Dermis microvascular lymphatic vessel endothelial cell (primary cell): ENCODE data around the gene HAUS1. TPM values are rescaled to one million over a fixed set of nuclear protein-coding genes. Genes with fewer than 3 reads are reported as not detected.
"Not testable (repeated sequence)": the region's sequence is repeated elsewhere in the genome, so short reads cannot be mapped to it uniquely, and the experiment has no call there.

ENCODE experiments used
- DNase-seq, 2 donors: peaks; one replicate each; pipeline versions ENCODE4 v3.0.0 to v3.0.0-alpha.2; 2010; ENCODE audit warnings: low read depth in 2 of 2
- total RNA-seq: library from RNA; depleted of rRNA; stranded (reverse); fragments of >200 nt; gene quantifications from 2 replicates; pipeline ENCODE4 v1.2.1, GENCODE V29; 2014

HAUS1 gene
- total RNA-seq, 1 donor from 2014 or later = 43.4 TPM

DNA sequence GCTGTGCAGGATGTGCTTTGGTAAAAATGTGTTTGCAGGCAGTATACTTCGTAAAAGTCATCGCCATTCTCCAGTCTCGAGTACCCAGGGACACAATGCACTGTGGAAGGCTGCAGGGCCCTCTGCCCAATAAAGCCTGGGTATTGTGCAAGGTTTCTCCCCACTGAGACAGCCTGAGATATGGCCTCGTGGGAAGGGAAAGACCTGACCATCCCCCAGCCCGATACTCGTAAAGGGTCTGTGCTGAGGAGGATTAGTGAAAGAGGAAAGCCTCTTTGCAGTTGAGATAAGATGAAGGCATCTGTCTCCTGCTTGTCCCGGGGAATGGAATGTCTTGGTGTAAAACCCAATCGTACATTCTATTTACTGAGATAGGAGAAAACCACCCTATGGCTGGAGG is 15.7 kb upstream of the HAUS1 start:
- DNase-seq = not testable (repeated sequence)

DNA sequence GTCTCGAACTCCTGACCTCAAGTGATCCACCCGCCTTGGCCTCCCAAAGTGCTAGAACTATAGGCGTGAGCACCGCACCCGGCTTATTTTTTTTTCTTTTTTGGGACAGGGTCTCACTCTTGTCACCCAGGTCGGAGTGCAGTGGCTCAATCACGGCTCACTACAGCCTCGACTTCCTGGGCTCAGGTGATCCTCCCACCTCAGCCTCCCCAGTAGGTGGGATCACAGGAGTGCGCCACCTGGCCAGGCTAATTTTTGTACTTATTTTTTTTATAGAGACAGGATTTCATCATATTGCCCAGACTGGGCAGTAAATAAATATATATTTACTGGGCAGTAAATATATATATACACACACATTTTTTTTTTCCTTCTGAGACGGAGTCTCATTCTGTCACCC is 8.7 kb upstream of the HAUS1 start:
- no peak for DNase-seq

DNA sequence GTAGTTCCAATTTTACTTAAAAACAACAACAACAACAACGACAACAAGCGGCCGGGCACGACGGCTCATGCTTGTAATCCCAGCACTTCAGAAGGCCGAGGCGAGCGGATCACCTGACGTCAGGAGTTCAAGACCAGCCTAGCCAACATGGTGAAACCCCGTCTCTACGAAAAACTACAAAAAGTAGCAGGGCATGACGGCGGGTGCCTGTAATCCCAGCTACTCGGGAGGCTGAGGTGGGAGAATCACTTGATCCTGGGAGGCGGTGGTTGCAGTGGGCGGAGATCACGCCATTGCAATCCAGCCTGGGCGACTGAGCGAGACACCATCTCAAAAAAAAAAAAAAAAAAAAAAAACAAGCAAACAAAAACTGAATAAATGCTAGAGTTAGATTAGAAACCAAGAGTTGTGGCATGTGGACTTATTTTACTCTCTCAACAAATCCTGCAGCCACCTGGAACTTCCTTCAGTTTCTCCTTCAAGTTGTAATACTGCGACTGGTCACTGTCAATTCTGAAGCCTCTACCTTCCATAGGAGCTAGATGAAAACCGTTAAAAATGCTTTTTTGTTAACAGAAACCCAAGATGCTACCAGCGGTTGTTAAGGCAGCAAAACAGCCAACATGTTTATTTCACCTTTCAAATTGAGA is 7.4 kb upstream of the HAUS1 start:
- no peak for DNase-seq

DNA sequence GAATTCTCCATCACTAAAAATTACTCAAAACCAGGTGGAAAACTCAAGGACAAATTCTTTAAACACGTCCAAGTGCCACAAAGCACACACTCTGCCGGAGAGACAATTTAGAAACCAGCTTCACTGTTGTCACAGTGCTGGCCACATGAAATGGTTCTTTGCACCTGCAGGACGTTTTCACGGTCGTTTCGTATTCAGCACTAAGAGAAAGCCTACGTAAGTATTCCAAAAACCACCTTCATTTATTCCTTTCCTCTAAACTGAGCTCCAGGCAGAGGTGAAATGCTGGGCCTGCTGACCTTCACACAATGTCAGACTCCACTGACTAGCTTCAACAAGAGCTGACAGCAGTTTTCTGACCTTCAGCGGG is 6.8 kb upstream of the HAUS1 start:
- DNase-seq = no peak

DNA sequence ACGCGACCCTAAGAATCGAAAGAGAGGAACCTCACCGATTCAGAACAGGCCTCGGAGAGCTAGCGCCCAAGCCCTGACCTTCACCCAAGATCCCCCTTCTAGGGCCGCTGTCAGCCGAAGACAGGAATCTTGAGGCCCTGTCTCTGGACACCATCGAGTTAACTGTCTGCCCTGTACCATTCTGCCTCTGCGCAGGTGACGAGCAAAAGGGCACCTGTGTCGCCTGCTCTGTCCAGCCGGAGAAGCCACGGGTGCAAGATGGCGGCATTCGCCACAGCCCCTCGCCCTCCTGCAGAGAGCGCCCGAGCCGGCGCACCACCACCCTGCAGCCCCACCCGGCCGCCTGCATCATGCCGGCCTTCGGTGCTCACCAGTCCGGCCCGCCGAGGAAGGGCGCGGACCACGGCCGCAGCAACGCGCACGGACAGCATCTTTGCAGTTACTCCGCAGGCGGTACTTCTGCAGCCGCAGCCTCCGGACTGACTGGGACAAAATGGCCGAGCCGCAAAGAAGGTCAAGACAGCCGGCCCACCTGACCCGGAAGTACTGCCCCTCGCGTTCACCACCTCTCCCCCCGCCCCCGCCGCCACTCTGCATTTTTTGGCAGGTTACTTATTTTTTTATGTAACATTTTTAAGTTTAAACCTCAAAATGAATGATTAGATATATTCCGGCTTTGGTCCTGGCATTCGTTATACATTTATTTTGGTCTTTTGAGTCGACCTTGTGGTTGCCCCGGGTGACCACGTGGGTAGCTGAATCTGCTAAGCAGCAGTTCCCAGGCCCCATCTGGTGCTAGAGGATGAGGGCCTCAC is 6.2 kb upstream of the HAUS1 start, which contains the start of gene ATP5F1A:
ATP5F1A (minus strand) TSS at position 496 of the 815 bp plus-strand sequence; CDS start at position 431, 65 bp downstream.
- DNase-seq = peak; percentile 51 to 81

DNA sequence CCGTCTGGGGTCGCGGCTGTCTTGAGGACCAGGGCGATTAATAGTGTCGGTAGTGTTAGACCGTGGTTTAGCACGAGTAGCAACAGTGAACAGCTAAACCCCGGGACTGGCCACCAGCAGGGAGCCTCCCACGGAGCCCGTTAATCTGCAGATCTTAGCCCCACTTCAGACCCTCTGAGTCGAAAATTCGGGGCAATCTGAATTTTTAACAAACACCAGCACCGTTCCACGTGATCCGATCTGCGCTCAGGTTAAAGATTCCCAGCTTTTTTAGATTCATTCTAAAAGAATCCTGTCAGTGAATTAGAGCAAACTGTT is 5.6 kb upstream of the HAUS1 start:
- DNase-seq = no peak

DNA sequence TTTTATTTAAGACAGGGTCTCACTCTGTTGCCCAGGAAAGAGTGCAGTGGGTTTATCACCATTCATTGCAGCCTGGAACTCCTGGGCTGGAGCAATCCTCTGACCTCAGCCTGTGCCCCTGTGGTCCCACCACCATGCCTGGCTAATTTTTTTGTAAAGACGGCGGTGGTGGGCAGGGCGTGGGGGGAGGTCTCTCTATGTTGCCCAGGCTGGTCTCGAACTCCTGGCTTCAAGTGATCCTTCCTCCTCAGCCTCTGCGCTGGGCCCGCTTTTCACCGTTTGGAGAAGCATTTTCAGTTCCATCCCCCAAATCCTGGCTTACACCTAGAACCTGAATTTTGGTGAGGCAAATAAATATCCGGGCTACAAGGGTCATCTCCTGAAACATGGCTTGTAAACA is 4.7 kb upstream of the HAUS1 start:
- no peak for DNase-seq

DNA sequence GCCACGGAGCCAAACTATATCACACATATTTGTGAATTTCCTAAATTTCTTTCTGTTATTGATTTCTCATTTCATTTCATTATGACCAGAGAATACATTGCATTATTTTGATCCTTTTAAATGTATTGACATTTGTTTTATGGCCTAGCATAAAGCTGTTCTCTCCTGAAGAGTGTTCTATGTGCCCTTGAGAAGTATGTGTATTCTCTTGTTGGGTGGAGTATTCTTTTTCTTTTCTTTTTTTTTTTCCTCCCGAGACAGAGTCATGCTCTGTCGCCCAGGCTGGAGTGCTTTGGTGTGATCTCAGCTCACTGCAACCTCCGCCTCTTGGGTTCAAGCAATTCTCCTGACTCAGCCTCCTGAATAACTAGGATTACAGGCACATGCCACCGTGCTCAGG is 5.2 kb downstream of the HAUS1 start:
- no peak for DNase-seq

DNA sequence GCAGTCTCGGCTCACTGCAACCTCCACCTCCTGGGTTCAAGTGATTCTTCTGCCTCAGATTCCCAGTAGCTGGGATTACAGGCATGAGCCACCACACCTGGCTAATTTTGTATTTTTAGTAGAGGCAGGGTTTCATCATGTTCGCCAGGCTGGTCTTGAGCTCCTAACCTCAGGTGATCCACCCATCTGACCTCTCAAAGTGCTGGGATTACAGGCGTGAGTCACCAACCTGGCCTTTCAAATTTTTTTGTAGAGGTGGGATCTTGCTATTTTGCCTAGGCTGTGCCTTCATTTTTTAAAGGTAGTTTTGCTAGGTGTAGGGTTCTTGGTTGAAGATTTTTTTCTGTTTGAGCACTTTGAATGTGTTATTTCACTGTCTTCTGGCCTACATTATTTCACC is 6.2 kb downstream of the HAUS1 start:
- DNase-seq = no peak

DNA sequence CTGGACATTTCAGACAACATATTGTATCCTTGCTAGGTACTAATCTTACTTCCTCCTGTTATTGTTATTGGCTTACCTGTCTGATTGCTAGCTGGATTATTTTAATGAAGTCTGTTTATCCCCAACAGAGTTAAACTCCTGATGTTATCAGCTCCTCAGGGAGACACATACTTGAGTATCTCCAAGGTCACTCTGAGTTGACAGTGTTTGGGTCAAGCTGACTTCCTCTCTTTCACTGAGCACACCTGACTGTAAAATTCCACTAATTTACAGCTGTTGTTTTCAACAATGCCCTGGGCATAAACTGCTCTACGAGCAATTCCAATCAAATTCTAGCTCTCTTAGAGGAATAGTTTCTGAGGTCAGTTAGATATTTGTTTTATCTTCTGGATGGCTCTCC is 9.6 kb downstream of the HAUS1 start:
- DNase-seq = peak in 1 of 2 donors; percentile 10

DNA sequence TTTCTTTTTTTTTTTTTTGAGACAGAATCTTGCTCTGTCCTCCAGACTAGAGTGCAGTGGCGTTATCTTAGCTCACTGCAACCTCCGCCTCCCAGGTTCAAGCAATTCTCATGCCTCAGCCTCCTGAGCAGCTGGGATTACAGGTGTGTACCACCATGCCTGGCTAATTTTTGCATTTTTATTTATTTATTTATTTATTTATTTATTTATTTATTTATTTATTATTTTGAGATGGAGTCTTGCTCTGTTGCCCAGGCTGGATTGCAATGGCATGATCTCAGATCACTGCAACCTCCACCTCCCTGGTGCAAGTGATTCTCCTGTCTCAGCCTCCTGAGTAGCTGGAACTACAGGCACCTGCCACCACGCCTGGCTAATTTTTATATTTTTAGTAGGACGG is 22.4 kb downstream of the HAUS1 start:
- DNase-seq = not testable (repeated sequence)

DNA sequence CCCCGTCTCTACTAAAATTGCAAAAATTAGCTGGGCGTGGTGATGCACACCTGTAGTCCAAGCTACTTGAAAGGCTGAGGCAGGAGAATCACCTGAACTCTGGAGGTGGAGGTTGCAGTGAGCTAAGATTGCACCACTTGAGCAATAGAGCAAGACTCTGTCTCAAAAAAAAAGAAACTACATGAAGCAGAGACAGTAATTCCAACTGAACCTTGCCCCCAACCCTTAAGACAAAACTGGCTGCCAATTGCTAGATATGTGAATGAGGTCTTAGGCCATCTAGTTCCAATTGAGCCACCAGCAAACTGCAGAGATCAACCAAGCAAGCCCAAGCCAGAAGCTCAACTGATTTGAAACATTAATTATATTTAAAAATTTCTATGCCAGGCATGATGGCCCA is 25.9 kb downstream of the HAUS1 start:
- DNase-seq = no peak

DNA sequence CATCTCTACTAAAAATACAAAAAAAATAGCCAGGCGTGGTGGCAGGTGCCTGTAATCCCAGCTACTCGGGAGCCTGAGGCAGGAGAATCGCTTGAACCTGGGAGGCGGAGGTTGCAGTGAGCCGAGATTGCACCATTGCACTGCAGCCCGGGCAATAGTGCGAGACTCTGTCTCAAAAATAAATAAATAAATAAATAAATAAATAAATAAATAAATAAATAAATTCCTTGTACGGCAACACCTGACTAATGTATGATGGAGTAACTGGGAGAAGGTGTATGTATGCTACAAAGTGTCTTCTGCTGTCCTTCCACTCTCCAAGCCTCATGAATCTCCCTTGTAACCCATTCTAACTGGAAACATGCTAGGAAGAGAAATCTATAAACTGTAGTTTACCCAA is 26.4 kb downstream of the HAUS1 start:
- not testable (repeated sequence) for DNase-seq

DNA sequence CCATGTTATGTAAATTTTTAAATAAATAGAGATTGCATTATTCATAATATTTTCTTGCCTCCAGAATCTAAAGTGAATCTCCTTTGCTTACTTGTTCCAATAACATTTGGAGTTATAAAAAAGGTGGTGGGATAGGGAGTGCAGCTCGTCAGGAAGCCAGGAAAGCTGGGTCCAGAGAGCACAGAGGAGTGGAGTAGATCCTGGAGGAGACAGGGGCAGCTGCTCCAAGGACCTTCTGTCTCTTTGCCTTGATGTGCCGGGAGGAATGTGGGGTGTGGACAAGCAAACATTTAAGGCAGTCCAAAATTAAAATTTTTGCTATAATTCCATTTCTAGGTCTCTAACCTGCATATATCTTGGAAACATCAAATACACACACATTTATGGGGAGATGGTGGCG is 29.3 kb downstream of the HAUS1 start:
- DNase-seq = no peak

DNA sequence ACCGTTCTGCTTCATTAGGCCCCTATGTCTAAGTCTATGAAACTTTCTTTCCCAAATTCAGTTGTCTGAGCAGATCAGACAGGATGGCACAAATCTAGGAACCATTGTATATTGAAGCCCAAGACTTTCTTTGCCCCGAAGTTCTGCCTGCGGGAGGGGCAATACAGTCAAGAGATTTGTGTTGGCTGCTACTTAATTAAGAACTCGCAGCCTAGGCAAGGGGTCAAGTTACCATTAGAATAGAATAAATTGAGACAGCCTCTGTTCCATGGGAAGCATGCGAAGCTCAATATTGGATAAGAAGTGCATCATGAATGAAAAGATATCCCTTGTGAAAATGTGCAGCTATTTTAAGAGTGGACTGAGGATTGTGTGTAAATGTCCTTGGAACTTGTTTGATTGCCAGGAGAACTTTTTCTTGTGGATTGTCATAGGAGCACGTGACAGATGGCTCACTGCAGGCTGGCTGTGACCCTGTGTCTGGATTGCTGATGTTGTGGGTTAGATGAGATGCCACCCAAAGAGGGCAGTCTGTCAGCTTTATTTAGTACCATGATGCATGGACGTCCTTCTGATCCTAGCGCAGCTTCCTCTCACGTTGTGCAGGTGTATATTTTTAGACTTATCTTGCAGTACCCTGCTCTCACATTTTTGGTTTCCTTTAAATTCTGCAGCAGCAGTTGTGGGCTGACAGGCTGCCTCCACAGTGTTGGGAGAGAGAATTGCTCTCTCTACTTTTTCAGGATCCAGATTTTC is 30.9 kb downstream of the HAUS1 start:
- DNase-seq = no peak

DNA sequence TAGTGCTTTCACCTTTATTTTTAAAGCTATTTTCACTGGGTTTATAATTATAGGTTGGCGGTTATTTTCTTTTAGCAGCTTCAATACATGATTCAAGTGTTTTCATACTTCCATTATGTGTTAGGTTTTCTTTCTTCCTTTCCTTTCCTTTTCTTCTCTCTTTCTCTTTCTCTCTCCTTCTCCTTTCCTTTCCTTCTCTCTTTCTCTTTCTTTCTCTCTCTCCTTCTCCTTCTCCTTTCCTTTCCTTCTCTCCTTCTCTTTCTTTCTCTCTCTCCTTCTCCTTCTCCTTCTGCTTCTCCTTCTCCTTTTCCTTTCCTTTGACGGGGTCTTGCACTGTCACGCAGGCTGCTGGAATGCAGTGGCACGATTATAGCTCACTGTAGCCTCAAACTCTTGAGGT is 36.0 kb downstream of the HAUS1 start:
- DNase-seq = no peak

DNA sequence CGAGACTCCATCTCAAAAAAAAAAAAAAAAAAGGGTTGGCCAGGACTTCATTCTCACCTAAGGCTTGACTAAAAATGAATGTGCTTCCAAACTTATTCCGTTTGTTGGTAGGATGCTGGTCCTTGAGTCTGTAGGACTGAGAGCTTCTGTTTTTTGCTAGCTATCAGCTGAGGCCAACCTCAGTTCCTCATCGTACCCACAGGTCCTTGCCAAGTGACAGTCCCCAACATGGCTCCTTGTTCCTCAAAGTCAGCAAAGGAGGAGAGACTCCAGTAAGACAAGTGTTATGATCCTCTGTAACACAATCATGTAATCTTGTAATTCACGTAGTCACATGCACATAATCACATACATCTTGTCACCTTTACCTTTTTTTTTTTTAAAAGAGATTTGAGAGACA is 37.0 kb downstream of the HAUS1 start:
- no peak for DNase-seq

DNA sequence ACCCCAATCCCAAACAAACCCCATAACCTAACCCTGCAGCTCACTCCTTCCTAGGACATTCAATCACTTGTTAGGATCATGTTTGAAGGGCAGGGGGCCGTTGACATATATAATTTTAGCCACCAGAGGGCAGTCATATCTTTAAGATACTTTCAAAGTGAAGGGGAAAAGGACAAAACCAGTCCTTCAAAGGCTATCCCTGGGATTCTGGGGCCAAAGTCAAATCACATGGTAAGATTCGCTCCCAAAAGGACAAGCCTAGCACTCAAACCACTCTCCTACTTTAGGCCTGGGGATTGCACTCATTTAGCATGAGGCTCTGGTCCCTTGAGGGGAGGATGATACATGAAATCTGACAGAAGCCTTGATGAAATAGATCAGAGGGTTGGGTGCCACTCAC is 44.6 kb downstream of the HAUS1 start:
- peak; percentile 10 to 57 for DNase-seq

DNA sequence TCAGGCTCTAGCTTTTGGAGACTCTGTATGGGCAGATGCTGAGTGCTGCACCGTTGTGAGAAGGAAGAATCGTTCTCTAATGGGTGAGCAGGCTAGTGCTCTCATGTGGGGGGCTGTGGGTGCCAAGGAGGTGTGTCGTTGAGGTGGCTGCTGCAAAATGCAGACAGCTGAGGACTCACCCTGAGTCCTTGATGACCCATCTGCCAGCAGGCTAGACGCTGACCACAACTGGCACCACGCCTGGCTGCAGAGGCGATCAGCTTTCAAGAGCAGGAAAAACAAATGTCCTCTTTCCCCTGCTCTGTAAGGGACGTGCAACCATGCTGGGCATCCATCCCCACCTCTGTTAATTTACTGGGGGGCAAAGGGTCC is 48.2 kb downstream of the HAUS1 start:
- no peak for DNase-seq

DNA sequence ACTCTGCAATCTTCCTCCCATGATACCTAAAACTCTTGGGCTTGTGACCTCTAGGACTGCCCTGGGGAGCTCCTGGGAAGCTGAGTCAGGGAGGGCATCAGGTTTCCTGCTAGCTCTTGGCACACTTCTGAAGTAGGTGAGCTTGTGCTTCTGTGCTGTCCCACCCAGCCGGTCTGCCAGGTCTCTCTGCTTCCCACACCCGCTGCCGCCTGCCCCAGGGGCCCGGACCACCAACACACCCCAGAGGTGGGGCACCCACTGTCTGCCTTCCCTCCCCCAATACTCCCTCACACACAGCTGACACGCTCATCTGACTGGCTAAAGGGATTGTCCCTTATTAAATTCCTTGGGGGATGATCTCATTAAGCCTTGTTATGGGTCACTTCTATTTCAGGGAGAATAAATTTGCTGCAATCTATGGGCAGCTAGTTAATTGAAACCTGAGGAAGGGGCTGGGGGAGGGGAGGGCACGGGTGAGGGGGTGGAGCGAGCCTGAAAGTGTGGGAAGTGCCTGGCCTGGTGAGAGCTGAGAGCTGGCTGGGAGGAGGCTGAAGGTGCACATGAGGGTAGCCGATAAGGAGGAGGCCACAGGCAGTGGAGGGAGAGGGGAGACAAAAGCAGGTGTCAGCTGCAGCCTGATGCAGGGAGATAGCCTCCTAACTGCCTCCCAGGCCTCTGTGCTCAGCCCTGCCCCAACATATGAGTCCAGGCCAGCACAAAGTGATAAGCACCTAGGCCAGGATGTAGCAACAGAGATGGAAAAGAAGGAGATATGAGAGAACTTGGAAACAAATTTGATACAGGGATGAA is 48.8 kb downstream of the HAUS1 start:
- DNase-seq = no peak

DNA sequence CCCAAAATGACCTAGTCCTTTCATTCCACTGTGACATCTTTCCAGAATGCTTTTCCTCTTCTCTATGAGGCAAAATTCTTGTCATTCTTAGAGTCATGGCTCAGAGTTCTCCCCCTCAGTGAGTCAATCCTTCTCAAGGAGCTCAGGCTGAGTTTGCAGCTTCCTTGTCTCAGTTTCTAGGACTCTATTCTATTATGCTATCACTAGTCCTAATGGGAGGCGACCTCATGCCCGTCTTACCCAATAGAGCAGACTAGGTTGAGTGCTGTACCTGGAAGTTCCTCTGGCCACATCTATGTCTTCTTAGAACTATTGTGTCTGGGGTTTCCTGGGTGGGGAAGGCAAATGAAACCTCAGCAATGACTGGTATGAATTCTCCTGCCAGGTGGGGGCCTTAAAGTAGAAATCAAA is 51.5 kb downstream of the HAUS1 start:
- DNase-seq = no peak
